Adrenal gland (tissue), 5 donors: ENCODE measurements around the gene SH2D5.

ENCODE experiments used
- CTCF ChIP-seq, 6 experiments: fragments of 450-650 bp in 4 of 6; fragments of 200-600 bp in 2 of 6; sonication (generic) in 1 of 6; IDR thresholded peaks; 1 replicate in 5 of 6; 2 replicates in 1 of 6; pipeline versions ENCODE4 v1.5.1 to v1.8.0; 2016 to 2021; ENCODE audit warnings: antibody characterized with exemption in 6 of 6, mild to moderate bottlenecking in 2 of 6, moderate library complexity in 1 of 6
- POLR2A ChIP-seq, 2 donors: fragments of 450-650 bp; IDR thresholded peaks; one replicate each; pipeline ENCODE4 v1.6.1; 2017; ENCODE audit warnings: antibody characterized with exemption in 2 of 2, mild to moderate bottlenecking in 2 of 2, moderate library complexity in 1 of 2
- donor health status: DM: no; HTN: no; CAD: no.

GRCh38 chr1:20726118-20726911 is 6.2 kb downstream of the SH2D5 start:
- TF ChIP-seq CTCF (IDR thresholded peaks at IDR 0.05) (no peak), POLR2A (IDR thresholded peaks at IDR 0.05) (no peak)
